Activated T-helper 1 cell treated with Interleukin-2 at 50 U/mL for 16 hours (primary cell): ENCODE data around the gene EDA.
"Not testable (repeated sequence)": the region's sequence is repeated elsewhere in the genome, so short reads cannot be mapped to it uniquely, and the experiment has no call there.

Source experiments
- DNase-seq: peaks from one replicate; pipeline ENCODE4 v3.0.0-alpha.2; 2020; ENCODE audit warnings: low read depth

EDA gene

GRCh38 chrX:69746051-69746450, 130.1 kb downstream of the EDA start:
- no peak for DNase-seq

- DNase-seq: no peak
Measured at GRCh38 chrX:69748055-69748454, 132.1 kb downstream of the EDA start.

GRCh38 chrX:69759921-69760625, 144.2 kb downstream of the EDA start:
- no peak for DNase-seq

- no peak for DNase-seq
Measured at GRCh38 chrX:69761633-69762032, 145.7 kb downstream of the EDA start.

GRCh38 chrX:69762340-69762739, 146.4 kb downstream of the EDA start:
- DNase-seq: no peak

GRCh38 chrX:69793260-69793935, 177.5 kb downstream of the EDA start:
- no peak for DNase-seq

GRCh38 chrX:69795702-69796101, 179.8 kb downstream of the EDA start:
- no peak for DNase-seq

- no peak for DNase-seq
Measured at GRCh38 chrX:69807400-69807799, 191.5 kb downstream of the EDA start.

GRCh38 chrX:69808375-69808774, 192.5 kb downstream of the EDA start:
- no peak for DNase-seq

GRCh38 chrX:69813677-69814076, 197.8 kb downstream of the EDA start:
- DNase-seq: no peak

GRCh38 chrX:69815063-69815462, 199.2 kb downstream of the EDA start:
- no peak for DNase-seq

- DNase-seq: no peak
Measured at GRCh38 chrX:69815519-69815918, 199.6 kb downstream of the EDA start.

- DNase-seq: no peak
Measured at GRCh38 chrX:69844636-69845035, 228.7 kb downstream of the EDA start.

GRCh38 chrX:69859999-69860398, 244.1 kb downstream of the EDA start:
- not testable (repeated sequence) for DNase-seq

GRCh38 chrX:69876221-69876620, 260.3 kb downstream of the EDA start:
- no peak for DNase-seq

GRCh38 chrX:69884210-69884609, 268.3 kb downstream of the EDA start:
- DNase-seq: no peak

- no peak for DNase-seq
Measured at GRCh38 chrX:69896046-69896445, 280.1 kb downstream of the EDA start.

GRCh38 chrX:69900491-69900890, 284.6 kb downstream of the EDA start:
- no peak for DNase-seq

GRCh38 chrX:69906447-69906846, 290.5 kb downstream of the EDA start:
- DNase-seq: no peak

- DNase-seq: no peak
Measured at GRCh38 chrX:69914781-69915180, 298.9 kb downstream of the EDA start.

GRCh38 chrX:69919749-69920148, 303.8 kb downstream of the EDA start:
- DNase-seq: no peak

- no peak for DNase-seq
Measured at GRCh38 chrX:69932323-69932722, 316.4 kb downstream of the EDA start.

- DNase-seq: no peak
Measured at GRCh38 chrX:69948276-69948797, 332.4 kb downstream of the EDA start.

GRCh38 chrX:69951753-69952152, 335.8 kb downstream of the EDA start:
- no peak for DNase-seq
